HEK293 (cell line): ENCODE data around the gene ZNF492.

Experiments
- CTCF ChIA-PET: fragments of 350-600 bp; formaldehyde crosslinking; extraction: SDS; loops from one replicate; lab custom pipeline; 2021; ENCODE audit warnings: antibody characterized with exemption; lab: Yijun Ruan, JAX
- POLR2A ChIA-PET: fragments of 300-600 bp; formaldehyde crosslinking; extraction: SDS; loops from one replicate; lab custom pipeline; 2020; ENCODE audit warnings: antibody characterized with exemption, inconsistent platforms; lab: Yijun Ruan, JAX
- H3K27ac ChIP-seq: fragments of 200-500 bp; sonication (Bioruptor generic); 2 replicates; pipeline ENCODE4 v1.5.1; 2014; ENCODE audit warnings: low read depth, low read length, control low read depth, inconsistent platforms; ENCODE audit errors: extremely low read depth
- H3K36me3 ChIP-seq, 2 experiments: fragments of 200-500 bp in 1 of 2; sonication (Bioruptor generic) in 1 of 2; 1 replicate in 1 of 2; 2 replicates in 1 of 2; pipeline ENCODE4 v1.5.1; 2014 to 2017; ENCODE audit warnings: inconsistent platforms in 2 of 2, low read length in 2 of 2; ENCODE audit not compliant: control insufficient read depth in 2 of 2, insufficient read depth in 1 of 2
- H3K4me1 ChIP-seq: fragments of 200-500 bp; sonication (Bioruptor generic); 2 replicates; pipeline ENCODE4 v1.5.1; 2014; ENCODE audit warnings: mild to moderate bottlenecking, low read length, inconsistent platforms; ENCODE audit not compliant: control insufficient read depth, insufficient read depth
- H3K4me3 ChIP-seq: 2 replicates; pipeline ENCODE4 v1.5.1; 2011; ENCODE audit warnings: low read depth, mild to moderate bottlenecking, control low read depth, low read length, moderate library complexity
- H3K9me3 ChIP-seq: fragments of 200-500 bp; sonication (Bioruptor generic); 2 replicates; pipeline ENCODE4 v1.5.1; 2014; ENCODE audit warnings: low read depth, low read length, inconsistent platforms; ENCODE audit not compliant: control insufficient read depth, insufficient read depth
- EGR2 ChIP-seq: fragments of 450-650 bp; formaldehyde crosslinking; IDR thresholded peaks from 2 replicates; pipeline ENCODE4 v1.5.1; 2016; ENCODE audit warnings: low read depth, missing biosample characterization, missing genetic modification characterization
- ELK4 ChIP-seq: IDR thresholded peaks from 2 replicates; pipeline ENCODE4 v1.6.1; 2011; ENCODE audit warnings: mild to moderate bottlenecking, low read depth, low read length, borderline replicate concordance
- GLIS1 ChIP-seq: fragments of 450-650 bp; formaldehyde crosslinking; IDR thresholded peaks from 2 replicates; pipeline ENCODE4 v1.5.1; 2016; ENCODE audit warnings: missing biosample characterization, missing genetic modification characterization
- HOXA7 ChIP-seq: sonication (generic); formaldehyde crosslinking; IDR thresholded peaks from 2 replicates; pipeline ENCODE4 v1.8.1; 2022; ENCODE audit warnings: missing genetic modification reagents, borderline replicate concordance
- INSM2 ChIP-seq: fragments of 450-650 bp; formaldehyde crosslinking; IDR thresholded peaks from 2 replicates; pipeline ENCODE4 v1.5.1; 2016; ENCODE audit warnings: missing biosample characterization, missing genetic modification characterization
- MEIS1 ChIP-seq: sonication (generic); formaldehyde crosslinking; IDR thresholded peaks from 2 replicates; pipeline ENCODE4 v1.8.1; 2022; ENCODE audit warnings: missing genetic modification reagents, mild to moderate bottlenecking, borderline replicate concordance
- PRDM1 ChIP-seq: fragments of 450-650 bp; formaldehyde crosslinking; IDR thresholded peaks from 2 replicates; pipeline ENCODE4; 2016; ENCODE audit warnings: missing biosample characterization, missing genetic modification characterization
- RBAK ChIP-seq: fragments of 450-650 bp; formaldehyde crosslinking; IDR thresholded peaks from 2 replicates; pipeline ENCODE4 v1.5.1; 2016; ENCODE audit warnings: missing biosample characterization, missing genetic modification characterization
- REPIN1 ChIP-seq: fragments of 450-650 bp; formaldehyde crosslinking; IDR thresholded peaks from 2 replicates; pipeline ENCODE4 v1.5.1; 2017; ENCODE audit warnings: missing biosample characterization, missing genetic modification characterization, low read depth
- YY2 ChIP-seq: fragments of 450-650 bp; formaldehyde crosslinking; IDR thresholded peaks from 2 replicates; pipeline ENCODE4 v1.5.1; 2016; ENCODE audit warnings: missing biosample characterization, missing genetic modification characterization
- ZNF10 ChIP-seq: fragments of 450-650 bp; formaldehyde crosslinking; IDR thresholded peaks from 2 replicates; pipeline ENCODE4 v1.5.1; 2017; ENCODE audit warnings: missing biosample characterization, missing genetic modification characterization
- ZNF155 ChIP-seq: fragments of 450-650 bp; formaldehyde crosslinking; IDR thresholded peaks from 2 replicates; pipeline ENCODE4 v1.5.1; 2016; ENCODE audit warnings: missing biosample characterization, missing genetic modification characterization
- ZNF157 ChIP-seq: fragments of 450-650 bp; formaldehyde crosslinking; IDR thresholded peaks from 2 replicates; pipeline ENCODE4 v1.5.1; 2016; ENCODE audit warnings: missing biosample characterization, missing genetic modification characterization
- ZNF19 ChIP-seq: fragments of 450-650 bp; formaldehyde crosslinking; IDR thresholded peaks from 2 replicates; pipeline ENCODE4; 2016; ENCODE audit warnings: missing biosample characterization, missing genetic modification characterization, low read depth
- ZNF221 ChIP-seq: fragments of 450-650 bp; formaldehyde crosslinking; IDR thresholded peaks from 2 replicates; pipeline ENCODE4 v1.5.1; 2017; ENCODE audit warnings: missing biosample characterization, missing genetic modification characterization, borderline replicate concordance
- ZNF391 ChIP-seq: fragments of 450-650 bp; formaldehyde crosslinking; IDR thresholded peaks from 2 replicates; pipeline ENCODE4 v1.5.1; 2016; ENCODE audit warnings: low read depth, missing biosample characterization, missing genetic modification characterization, borderline replicate concordance
- ZNF555 ChIP-seq: fragments of 450-650 bp; formaldehyde crosslinking; conservative IDR thresholded peaks from 2 replicates; pipeline ENCODE4 v1.5.1; 2017; ENCODE audit warnings: missing biosample characterization, mild to moderate bottlenecking, missing genetic modification characterization, inconsistent platforms
- ZNF707 ChIP-seq: fragments of 450-650 bp; formaldehyde crosslinking; IDR thresholded peaks from 2 replicates; pipeline ENCODE4 v1.5.1; 2016; ENCODE audit warnings: missing biosample characterization, missing genetic modification characterization
- ZNF791 ChIP-seq: fragments of 450-650 bp; formaldehyde crosslinking; IDR thresholded peaks from 2 replicates; pipeline ENCODE4 v1.5.1; 2016; ENCODE audit warnings: missing biosample characterization, missing genetic modification characterization
- ZSCAN30 ChIP-seq: fragments of 450-650 bp; IDR thresholded peaks from 2 replicates; pipeline ENCODE4 v1.5.1; 2018; ENCODE audit warnings: missing biosample characterization, mild to moderate bottlenecking, missing genetic modification characterization, moderate library complexity
- TF ChIP-seq, protein P1 (sequence below): fragments of 450-650 bp; formaldehyde crosslinking; IDR thresholded peaks from 2 replicates; pipeline ENCODE4 v1.5.1; 2016; ENCODE audit warnings: missing biosample characterization, missing genetic modification characterization
- TF ChIP-seq, protein P2 (sequence below): fragments of 450-650 bp; formaldehyde crosslinking; IDR thresholded peaks from 2 replicates; pipeline ENCODE4 v1.5.1; 2017; ENCODE audit warnings: missing biosample characterization, missing genetic modification characterization
- TF ChIP-seq, protein P3 (sequence below): fragments of 450-650 bp; formaldehyde crosslinking; IDR thresholded peaks from 2 replicates; pipeline ENCODE4 v1.5.1; 2016; ENCODE audit warnings: missing biosample characterization, missing genetic modification characterization

ZNF492 gene

GRCh38 chr19:22620401-22620800, 13.7 kb upstream of the ZNF492 start (continued):
- TF ChIP-seq ZNF19: no peak
- TF ChIP-seq, protein P1, sequence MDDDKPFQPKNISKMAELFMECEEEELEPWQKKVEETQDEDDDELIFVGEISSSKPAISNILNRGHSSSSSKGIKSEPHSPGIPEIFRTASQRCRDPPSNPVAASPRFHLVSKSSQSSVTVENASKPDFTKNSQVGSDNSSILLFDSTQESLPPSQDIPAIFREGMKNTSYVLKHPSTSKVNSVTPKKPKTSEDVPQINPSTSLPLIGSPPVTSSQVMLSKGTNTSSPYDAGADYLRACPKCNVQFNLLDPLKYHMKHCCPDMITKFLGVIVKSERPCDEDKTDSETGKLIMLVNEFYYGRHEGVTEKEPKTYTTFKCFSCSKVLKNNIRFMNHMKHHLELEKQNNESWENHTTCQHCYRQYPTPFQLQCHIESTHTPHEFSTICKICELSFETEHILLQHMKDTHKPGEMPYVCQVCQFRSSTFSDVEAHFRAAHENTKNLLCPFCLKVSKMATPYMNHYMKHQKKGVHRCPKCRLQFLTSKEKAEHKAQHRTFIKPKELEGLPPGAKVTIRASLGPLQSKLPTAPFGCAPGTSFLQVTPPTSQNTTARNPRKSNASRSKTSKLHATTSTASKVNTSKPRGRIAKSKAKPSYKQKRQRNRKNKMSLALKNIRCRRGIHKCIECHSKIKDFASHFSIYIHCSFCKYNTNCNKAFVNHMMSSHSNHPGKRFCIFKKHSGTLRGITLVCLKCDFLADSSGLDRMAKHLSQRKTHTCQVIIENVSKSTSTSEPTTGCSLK (tag by site-specific recombination): no peak
- TF ChIP-seq ZNF155 (tag by site-specific recombination): no peak
- TF ChIP-seq ZSCAN30: no peak
- no peak for TF ChIP-seq ZNF157
- TF ChIP-seq ZNF555: no peak

- H3K36me3 ChIP-seq: no peaks in the 10 kb centered on the region
- ChIA-PET CTCF (no interaction called here), POLR2A (no interaction called here)
- H3K9me3 ChIP-seq: no peaks in the 10 kb centered on the region
- H3K4me3 ChIP-seq: no peak overlapping the region
- TF ChIP-seq HOXA7 (CRISPR knock-in tag) (no peak), ZNF10 (tag by site-specific recombination) (no peak), GLIS1 (tag by site-specific recombination) (no peak), ZNF19 (no peak), REPIN1 (tag by site-specific recombination) (no peak), MEIS1 (CRISPR knock-in tag) (no peak), PRDM1 (no peak), INSM2 (tag by site-specific recombination) (no peak), ZNF555 (no peak), ELK4 (no peak), ZNF391 (tag by site-specific recombination) (no peak)
- TF ChIP-seq, protein P2, sequence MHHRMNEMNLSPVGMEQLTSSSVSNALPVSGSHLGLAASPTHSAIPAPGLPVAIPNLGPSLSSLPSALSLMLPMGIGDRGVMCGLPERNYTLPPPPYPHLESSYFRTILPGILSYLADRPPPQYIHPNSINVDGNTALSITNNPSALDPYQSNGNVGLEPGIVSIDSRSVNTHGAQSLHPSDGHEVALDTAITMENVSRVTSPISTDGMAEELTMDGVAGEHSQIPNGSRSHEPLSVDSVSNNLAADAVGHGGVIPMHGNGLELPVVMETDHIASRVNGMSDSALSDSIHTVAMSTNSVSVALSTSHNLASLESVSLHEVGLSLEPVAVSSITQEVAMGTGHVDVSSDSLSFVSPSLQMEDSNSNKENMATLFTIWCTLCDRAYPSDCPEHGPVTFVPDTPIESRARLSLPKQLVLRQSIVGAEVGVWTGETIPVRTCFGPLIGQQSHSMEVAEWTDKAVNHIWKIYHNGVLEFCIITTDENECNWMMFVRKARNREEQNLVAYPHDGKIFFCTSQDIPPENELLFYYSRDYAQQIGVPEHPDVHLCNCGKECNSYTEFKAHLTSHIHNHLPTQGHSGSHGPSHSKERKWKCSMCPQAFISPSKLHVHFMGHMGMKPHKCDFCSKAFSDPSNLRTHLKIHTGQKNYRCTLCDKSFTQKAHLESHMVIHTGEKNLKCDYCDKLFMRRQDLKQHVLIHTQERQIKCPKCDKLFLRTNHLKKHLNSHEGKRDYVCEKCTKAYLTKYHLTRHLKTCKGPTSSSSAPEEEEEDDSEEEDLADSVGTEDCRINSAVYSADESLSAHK: no peak
- H3K4me1 ChIP-seq: no peaks in the 10 kb centered on the region
- H3K27ac ChIP-seq: no peak overlapping the region
These were observed 13.2 kb upstream of the ZNF492 start for GRCh38 chr19:22620912-22621311.

DNA sequence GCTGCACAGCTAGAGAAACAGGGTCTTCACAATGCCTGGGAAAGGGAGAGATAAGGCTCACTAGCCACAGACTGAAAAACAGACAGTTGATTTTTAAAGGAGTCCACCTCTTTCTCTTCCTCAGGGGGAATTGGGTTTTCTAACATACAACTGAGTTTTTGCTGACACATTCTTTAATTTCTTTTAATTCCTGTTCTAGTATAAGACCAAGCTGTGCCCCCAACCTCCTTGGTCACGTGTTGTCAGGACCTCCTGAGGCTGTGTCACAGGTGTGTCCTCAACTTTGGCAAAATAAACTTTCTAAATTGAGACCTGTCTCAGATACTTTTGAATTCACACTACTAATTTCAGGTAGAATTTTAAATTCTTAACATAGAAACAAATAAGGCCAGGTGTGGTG, 12.1 kb upstream of the ZNF492 start:
- H3K27ac ChIP-seq: no peak overlapping the region
- CTCF ChIA-PET: interaction anchor here (0.6 kb wide), 1 partner anchor 1789 kb away, joined by 3 read pairs; no protein-coding TSS in a partner anchor
- POLR2A ChIA-PET: no interaction called here
- H3K4me1 ChIP-seq: no peaks in the 10 kb centered on the region
- no peak overlapping the region for H3K4me3 ChIP-seq
- H3K9me3 ChIP-seq: no peaks in the 10 kb centered on the region
- no peaks in the 10 kb centered on the region for H3K36me3 ChIP-seq
- TF ChIP-seq YY2 (tag by site-specific recombination): no peak
- no peak for TF ChIP-seq RBAK (tag by site-specific recombination)
- TF ChIP-seq, protein P3, sequence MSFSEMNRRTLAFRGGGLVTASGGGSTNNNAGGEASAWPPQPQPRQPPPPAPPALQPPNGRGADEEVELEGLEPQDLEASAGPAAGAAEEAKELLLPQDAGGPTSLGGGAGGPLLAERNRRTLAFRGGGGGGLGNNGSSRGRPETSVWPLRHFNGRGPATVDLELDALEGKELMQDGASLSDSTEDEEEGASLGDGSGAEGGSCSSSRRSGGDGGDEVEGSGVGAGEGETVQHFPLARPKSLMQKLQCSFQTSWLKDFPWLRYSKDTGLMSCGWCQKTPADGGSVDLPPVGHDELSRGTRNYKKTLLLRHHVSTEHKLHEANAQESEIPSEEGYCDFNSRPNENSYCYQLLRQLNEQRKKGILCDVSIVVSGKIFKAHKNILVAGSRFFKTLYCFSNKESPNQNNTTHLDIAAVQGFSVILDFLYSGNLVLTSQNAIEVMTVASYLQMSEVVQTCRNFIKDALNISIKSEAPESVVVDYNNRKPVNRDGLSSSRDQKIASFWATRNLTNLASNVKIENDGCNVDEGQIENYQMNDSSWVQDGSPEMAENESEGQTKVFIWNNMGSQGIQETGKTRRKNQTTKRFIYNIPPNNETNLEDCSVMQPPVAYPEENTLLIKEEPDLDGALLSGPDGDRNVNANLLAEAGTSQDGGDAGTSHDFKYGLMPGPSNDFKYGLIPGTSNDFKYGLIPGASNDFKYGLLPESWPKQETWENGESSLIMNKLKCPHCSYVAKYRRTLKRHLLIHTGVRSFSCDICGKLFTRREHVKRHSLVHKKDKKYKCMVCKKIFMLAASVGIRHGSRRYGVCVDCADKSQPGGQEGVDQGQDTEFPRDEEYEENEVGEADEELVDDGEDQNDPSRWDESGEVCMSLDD (tag by site-specific recombination): no peak
- no peak for TF ChIP-seq ZNF221
- no peak for TF ChIP-seq ZNF707 (tag by site-specific recombination)
- TF ChIP-seq EGR2: no peak
- TF ChIP-seq ZNF791 (tag by site-specific recombination): no peak
